ENCODE measurements around the gene GNA15. TPM values are rescaled to one million over a fixed set of nuclear protein-coding genes. Genes with fewer than 3 reads are reported as not detected.

The GNA15 gene
- total RNA-seq, 1 donor from 2014 or later, result 1.2 TPM

GRCh38 chr19:3178377-3178972 lies 42.6 kb downstream of the GNA15 start, which contains the start of gene S1PR4:
Gene S1PR4 (plus strand): TSS chr19:3178769. CDS start chr19:3178793, 24 bp downstream.
- TF ChIP-seq, protein P1, sequence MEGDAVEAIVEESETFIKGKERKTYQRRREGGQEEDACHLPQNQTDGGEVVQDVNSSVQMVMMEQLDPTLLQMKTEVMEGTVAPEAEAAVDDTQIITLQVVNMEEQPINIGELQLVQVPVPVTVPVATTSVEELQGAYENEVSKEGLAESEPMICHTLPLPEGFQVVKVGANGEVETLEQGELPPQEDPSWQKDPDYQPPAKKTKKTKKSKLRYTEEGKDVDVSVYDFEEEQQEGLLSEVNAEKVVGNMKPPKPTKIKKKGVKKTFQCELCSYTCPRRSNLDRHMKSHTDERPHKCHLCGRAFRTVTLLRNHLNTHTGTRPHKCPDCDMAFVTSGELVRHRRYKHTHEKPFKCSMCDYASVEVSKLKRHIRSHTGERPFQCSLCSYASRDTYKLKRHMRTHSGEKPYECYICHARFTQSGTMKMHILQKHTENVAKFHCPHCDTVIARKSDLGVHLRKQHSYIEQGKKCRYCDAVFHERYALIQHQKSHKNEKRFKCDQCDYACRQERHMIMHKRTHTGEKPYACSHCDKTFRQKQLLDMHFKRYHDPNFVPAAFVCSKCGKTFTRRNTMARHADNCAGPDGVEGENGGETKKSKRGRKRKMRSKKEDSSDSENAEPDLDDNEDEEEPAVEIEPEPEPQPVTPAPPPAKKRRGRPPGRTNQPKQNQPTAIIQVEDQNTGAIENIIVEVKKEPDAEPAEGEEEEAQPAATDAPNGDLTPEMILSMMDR (conservative IDR thresholded peaks at IDR 0.05; ENCODE audit: low read depth, low read length), result no peak

GRCh38 chr19:3178973-3179738 lies 43.3 kb downstream of the GNA15 start:
- DNase-seq (ENCODE audit: low read depth), result no peak
- TF ChIP-seq, protein P1 (conservative IDR thresholded peaks at IDR 0.05; ENCODE audit: low read depth, low read length), result no peak
- no peak overlapping the region for H3K4me3 ChIP-seq (ENCODE audit: low read depth, low read length)

More at GRCh38 chr19:3178377-3178972, 42.6 kb downstream of the GNA15 start, which contains the start of gene S1PR4:
- DNase-seq (ENCODE audit: low read depth), result no peak
- H3K4me3 ChIP-seq (ENCODE audit: low read depth, low read length), result no peak within 1 kb of the TSS

DNA sequence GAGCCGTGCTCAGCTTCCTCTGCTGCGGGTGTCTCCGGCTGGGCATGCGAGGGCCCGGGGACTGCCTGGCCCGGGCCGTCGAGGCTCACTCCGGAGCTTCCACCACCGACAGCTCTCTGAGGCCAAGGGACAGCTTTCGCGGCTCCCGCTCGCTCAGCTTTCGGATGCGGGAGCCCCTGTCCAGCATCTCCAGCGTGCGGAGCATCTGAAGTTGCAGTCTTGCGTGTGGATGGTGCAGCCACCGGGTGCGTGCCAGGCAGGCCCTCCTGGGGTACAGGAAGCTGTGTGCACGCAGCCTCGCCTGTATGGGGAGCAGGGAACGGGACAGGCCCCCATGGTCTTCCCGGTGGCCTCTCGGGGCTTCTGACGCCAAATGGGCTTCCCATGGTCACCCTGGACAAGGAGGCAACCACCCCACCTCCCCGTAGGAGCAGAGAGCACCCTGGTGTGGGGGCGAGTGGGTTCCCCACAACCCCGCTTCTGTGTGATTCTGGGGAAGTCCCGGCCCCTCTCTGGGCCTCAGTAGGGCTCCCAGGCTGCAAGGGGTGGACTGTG lies 44.0 kb downstream of the GNA15 start:
- DNase-seq (ENCODE audit: low read depth), result no peak
- TF ChIP-seq, protein P1 (conservative IDR thresholded peaks at IDR 0.05; ENCODE audit: low read depth, low read length), result no peak
- no peak overlapping the region for H3K4me3 ChIP-seq (ENCODE audit: low read depth, low read length)

DNA sequence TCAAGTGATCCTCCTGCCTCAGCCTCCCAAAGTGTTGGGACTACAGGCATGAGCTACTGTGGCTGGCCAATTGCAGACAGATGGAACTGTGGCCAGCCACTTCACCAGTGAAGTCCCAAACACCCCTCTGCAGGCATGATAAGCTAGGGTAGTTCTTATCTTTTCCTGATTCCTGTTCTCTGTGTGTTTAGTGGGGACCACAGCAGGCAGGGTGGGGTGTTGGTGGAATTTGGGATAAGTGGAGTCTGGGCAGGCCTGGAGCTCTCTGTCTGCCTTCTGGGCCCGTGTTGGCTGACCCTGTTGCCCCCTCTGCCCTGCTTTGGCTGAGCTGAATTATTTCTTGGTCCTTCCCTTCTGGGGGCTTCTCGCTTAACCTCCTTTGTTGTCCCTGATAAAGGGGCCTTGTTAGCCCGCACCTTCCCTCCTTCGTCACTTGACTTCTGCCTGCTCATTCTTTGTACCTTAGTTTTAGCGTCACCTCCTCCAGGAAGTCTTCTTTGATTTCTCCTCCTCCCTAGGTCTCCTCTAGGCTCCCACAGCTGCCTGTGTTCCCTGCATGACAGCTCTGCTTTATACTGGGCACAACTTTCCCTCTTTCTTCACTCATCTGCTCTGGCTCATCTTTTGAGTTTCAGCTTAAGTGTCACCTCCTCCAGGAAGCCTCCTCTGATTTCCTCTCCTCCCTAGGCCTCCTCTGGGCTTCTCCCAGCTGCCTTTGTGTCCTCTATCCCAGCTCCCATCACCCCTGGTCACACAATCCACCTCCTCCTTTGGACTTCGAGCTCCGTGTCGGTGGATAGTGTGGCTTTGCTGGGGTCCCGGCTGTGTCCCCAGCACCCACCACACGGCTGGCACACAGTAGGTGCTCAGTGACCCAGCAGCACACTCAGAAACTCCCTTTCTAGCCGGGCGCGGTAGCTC lies 48.1 kb downstream of the GNA15 start:
- no peak overlapping the region for H3K4me3 ChIP-seq (ENCODE audit: low read depth, low read length)
- DNase-seq (ENCODE audit: low read depth), result no peak
- TF ChIP-seq, protein P1 (conservative IDR thresholded peaks at IDR 0.05; ENCODE audit: low read depth, low read length), result no peak

DNA sequence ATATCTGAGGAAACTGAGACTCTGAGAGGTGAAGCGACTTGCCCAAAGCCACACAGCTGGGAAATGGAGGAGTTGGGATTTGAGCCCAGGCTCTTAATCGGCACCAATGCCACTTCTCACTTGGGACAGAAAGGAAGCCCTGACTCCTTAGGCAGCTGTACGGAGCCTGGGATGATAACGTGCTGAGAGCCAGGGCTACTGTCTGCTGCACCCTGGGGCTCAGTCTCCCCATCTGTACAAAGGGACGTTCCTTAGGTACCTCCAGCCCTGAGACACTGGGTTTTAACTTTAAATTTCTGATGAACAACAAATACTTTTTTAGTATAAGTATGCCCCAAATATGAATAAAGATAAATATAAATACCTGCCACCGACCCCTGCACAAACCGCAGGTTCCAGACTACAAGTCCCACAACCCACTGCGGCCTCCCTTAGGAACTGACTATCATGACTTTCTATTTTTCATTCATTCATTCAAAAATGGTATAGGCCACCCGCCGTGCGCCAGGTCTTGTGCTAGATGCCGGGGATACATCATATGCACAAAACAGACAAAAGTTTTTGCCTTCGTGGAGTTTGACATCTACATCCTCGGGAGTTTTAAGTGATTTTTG lies 49.1 kb downstream of the GNA15 start:
- peak overlapping the region; percentile 94 for H3K4me3 ChIP-seq (ENCODE audit: low read depth, low read length)
- no peak for DNase-seq (ENCODE audit: low read depth)
- TF ChIP-seq, protein P1 (conservative IDR thresholded peaks at IDR 0.05; ENCODE audit: low read depth, low read length), result no peak
